ENCODE measurements around the gene UNC50.

- no peak for TF ChIP-seq CTCF (IDR thresholded peaks at IDR 0.05 in 4 of 5, conservative IDR thresholded peaks at IDR 0.05 in 1 of 5)
- no peak for TF ChIP-seq POLR2A (IDR thresholded peaks at IDR 0.05)
Measured at GRCh38 chr2:98615481-98615880, 7.1 kb downstream of the UNC50 start.
